Esophagus squamous epithelium (tissue), 5 donors: ENCODE results near the gene SAP25. TPM values are rescaled to one million over a fixed set of nuclear protein-coding genes. Genes with fewer than 3 reads are reported as not detected.

Experiments used
- DNase-seq: peaks from one replicate; lab custom pipeline; 2025; lab: John Stamatoyannopoulos, UW
- H3K27ac ChIP-seq, 4 donors: fragments of 200-600 bp; sonication (generic); one replicate each; pipeline ENCODE4 v1.5.1; 2016 to 2019; ENCODE audit warnings: mild to moderate bottlenecking in 1 of 4
- H3K27me3 ChIP-seq, 4 donors: fragments of 200-600 bp; sonication (generic); 1 replicate in 3 of 4; 2 replicates in 1 of 4; pipeline versions ENCODE4 v1.5.1 to v1.6.0; 2017 to 2021; ENCODE audit warnings: antibody characterized with exemption in 1 of 4
- H3K36me3 ChIP-seq, 3 donors: fragments of 200-600 bp; sonication (generic); one replicate each; pipeline ENCODE4 v1.5.1; 2016 to 2019
- H3K4me1 ChIP-seq, 3 donors: fragments of 200-600 bp; sonication (generic); one replicate each; pipeline ENCODE4 v1.5.1; 2017 to 2019
- H3K4me3 ChIP-seq, 4 donors: fragments of 200-600 bp; sonication (generic); 1 replicate in 3 of 4; 2 replicates in 1 of 4; pipeline ENCODE4 v1.5.1; 2016 to 2019; ENCODE audit warnings: mild to moderate bottlenecking in 2 of 4, moderate library complexity in 1 of 4
- H3K9me3 ChIP-seq, 3 donors: fragments of 200-600 bp; sonication (generic); one replicate each; pipeline ENCODE4 v1.5.1; 2016 to 2019
- CTCF ChIP-seq, 6 experiments: fragments of 450-650 bp in 4 of 6; fragments of 200-600 bp in 2 of 6; sonication (generic) in 2 of 6; IDR thresholded peaks; one replicate each; pipeline ENCODE4 v1.5.1; 2016 to 2019; ENCODE audit warnings: antibody characterized with exemption in 6 of 6, mild to moderate bottlenecking in 4 of 6, moderate library complexity in 4 of 6
- POLR2A ChIP-seq, 4 donors: fragments of 450-650 bp; IDR thresholded peaks; one replicate each; pipeline ENCODE4 v1.6.1; 2017; ENCODE audit warnings: antibody characterized with exemption in 4 of 4, mild to moderate bottlenecking in 4 of 4, moderate library complexity in 3 of 4
- WGBS, 2 donors: methylation state at CpG; one replicate each; pipeline ENCODE4 v1.1.5; 2018; 5-methylcytosine and 5-hydroxymethylcytosine counted together
- intact Hi-C: fragments of 100-400 bp; cut with DNase I; formaldehyde crosslinking; loops from one replicate; pipeline ENCODE4 v1.15.0; 2022
- total RNA-seq, 4 donors: library from RNA; depleted of rRNA; stranded (reverse); fragments of >200 nt; gene quantifications; one replicate each; pipeline ENCODE4 v1.1.0, GENCODE V29; 2016
- donor health status: DM: yes; HTN: yes; CAD: no.

Gene SAP25
- total RNA-seq, 4 donors from 2014 or later, result 0.38 to 1.8 TPM; not detected in 2

- intact Hi-C loops, result no loop called here
- Histone ChIP-seq H3K27ac (no peak overlapping the region), H3K4me1 (peaks cover 8 to 21% (median 12%) of the 10 kb centered on the region in 3 donors), H3K9me3 (no peaks in the 10 kb centered on the region), H3K27me3 (no peaks in the 10 kb centered on the region), H3K4me3 (peak overlapping the region in 3 of 4 donors; percentile 71 to 90 (median 80)), H3K36me3 (peaks cover 0 to 19% (median 0%) of the 10 kb centered on the region in 3 donors)
- TF ChIP-seq POLR2A (IDR thresholded peaks at IDR 0.05) (no peak), CTCF (IDR thresholded peaks at IDR 0.05) (no peak)
- 88 to 90% methylated on average over 6 to 8 of the region's 13 CpGs for WGBS, 2 donors
- no peak for DNase-seq
These were observed 39.9 kb upstream of the SAP25 start for GRCh38 chr7:100613412-100614175.

- Histone ChIP-seq H3K27ac (peak overlapping the region; percentile 88 to 97 (median 92)), H3K4me3 (peak overlapping the region; percentile 56 to 90 (median 76)), H3K27me3 (no peaks in the 10 kb centered on the region), H3K36me3 (peaks cover 0 to 19% (median 0%) of the 10 kb centered on the region in 3 donors), H3K4me1 (peaks cover 8 to 21% (median 12%) of the 10 kb centered on the region in 3 donors), H3K9me3 (no peaks in the 10 kb centered on the region)
- intact Hi-C loops, result no loop called here
- DNase-seq, result no peak
- TF ChIP-seq POLR2A (IDR thresholded peaks at IDR 0.05), result no peak
- peak in 1 of 6 experiments; percentile 3 for TF ChIP-seq CTCF (IDR thresholded peaks at IDR 0.05)
- WGBS, 2 donors, result 0% methylated on average over 3 to 4 of the region's 29 CpGs
These were observed 39.2 kb upstream of the SAP25 start for GRCh38 chr7:100612730-100613390.

- TF ChIP-seq POLR2A (IDR thresholded peaks at IDR 0.05) (peak in 3 of 4 donors; percentile 65 to 82 (median 79)), CTCF (IDR thresholded peaks at IDR 0.05) (peak in 3 of 6 experiments; percentile 26 to 29 (median 28))
- peak; percentile 87 for DNase-seq
- peaks cover 8 to 21% (median 12%) of the 10 kb centered on the region in 3 donors for H3K4me1 ChIP-seq
- intact Hi-C loops, result no loop called here
- peak within 1 kb of the TSS; percentile 88 to 97 (median 92) for H3K27ac ChIP-seq
- H3K9me3 ChIP-seq, result no peaks in the 10 kb centered on the region
- peak within 1 kb of the TSS; percentile 56 to 90 (median 76) for H3K4me3 ChIP-seq
- H3K27me3 ChIP-seq, result no peaks in the 10 kb centered on the region
- H3K36me3 ChIP-seq, result peaks cover 0 to 19% (median 0%) of the 10 kb centered on the region in 3 donors
- WGBS, 2 donors, result 0% methylated on average over 7 to 12 of the region's 61 CpGs
These were observed 38.5 kb upstream of the SAP25 start, which contains the start of gene MOSPD3 for GRCh38 chr7:100611983-100612729. Gene MOSPD3, plus strand, starts transcription at chr7:100612540. Its CDS starts 252 bp downstream, at chr7:100612792.

- Histone ChIP-seq H3K27me3 (no peaks in the 10 kb centered on the region), H3K27ac (no peak overlapping the region), H3K4me1 (peaks cover 15 to 33% (median 17%) of the 10 kb centered on the region in 3 donors), H3K36me3 (peaks cover 0 to 6% (median 0%) of the 10 kb centered on the region in 3 donors), H3K9me3 (no peaks in the 10 kb centered on the region), H3K4me3 (no peak overlapping the region)
- no peak for DNase-seq
- TF ChIP-seq POLR2A (IDR thresholded peaks at IDR 0.05) (no peak), CTCF (IDR thresholded peaks at IDR 0.05) (no peak)
- 87 to 93% methylated on average over 4 to 5 of the region's 5 CpGs for WGBS, 2 donors
- intact Hi-C loops, result no loop called here
These were observed 36.3 kb upstream of the SAP25 start for GRCh38 chr7:100609958-100610357.
